ENCODE data around the gene SVOP. TPM values are rescaled to one million over a fixed set of nuclear protein-coding genes. Genes with fewer than 3 reads are reported as not detected.

Gene SVOP
- total and polyA plus RNA-seq, 4 donors = 0.10 TPM; not detected in 3

DNA sequence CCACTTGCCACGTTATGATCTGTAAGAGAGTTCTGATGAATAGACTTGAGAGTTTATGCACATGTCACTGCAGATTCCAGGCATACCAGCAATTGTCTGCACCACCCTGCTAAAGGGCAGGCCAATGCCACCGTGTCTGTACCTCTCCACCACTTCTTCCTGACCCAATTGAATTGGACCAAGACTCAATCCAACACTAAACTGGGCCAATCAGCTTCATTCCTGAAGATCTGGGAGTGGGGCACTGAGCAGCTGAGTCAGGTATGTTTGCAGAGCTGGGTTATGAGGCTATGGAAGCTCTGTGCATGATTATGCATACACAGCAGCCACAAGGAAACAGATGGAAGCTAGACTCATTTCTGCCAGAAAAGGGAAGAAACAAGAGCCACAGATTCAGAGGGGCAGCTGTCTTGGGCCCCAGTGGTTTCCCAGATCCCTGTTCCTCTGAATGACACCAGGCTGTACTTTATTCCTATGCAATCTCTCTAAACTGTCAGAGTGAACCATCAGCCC lies 113.0 kb downstream of the SVOP start:
- WGBS = 56% methylated on average over 2 of the region's 2 CpGs

More for the DNA sequence above, 113.0 kb downstream of the SVOP start:
- no peak for DNase-seq (ENCODE audit: low spot score)
- H3K9me3 ChIP-seq (ENCODE audit: control insufficient read depth in 4 of 4, low read length in 3 of 4) = no peaks in the 10 kb centered on the region
- no peaks in the 10 kb centered on the region for H3K4me1 ChIP-seq (ENCODE audit: control insufficient read depth in 4 of 4, insufficient read depth in 4 of 4, low read length in 3 of 4)
- no peak overlapping the region for H3K9ac ChIP-seq (ENCODE audit: low read depth in 1 of 2, low read length in 2 of 2)
- TF ChIP-seq SP1 (IDR thresholded peaks at IDR 0.05) = no peak
- no peak for TF ChIP-seq FOXA2 (IDR thresholded peaks at IDR 0.05)
- no peak for TF ChIP-seq RXRA (IDR thresholded peaks at IDR 0.05)
- TF ChIP-seq HNF4G (IDR thresholded peaks at IDR 0.05) = no peak
- no peak for TF ChIP-seq FOXA1 (IDR thresholded peaks at IDR 0.05)
- TF ChIP-seq, protein P1, sequence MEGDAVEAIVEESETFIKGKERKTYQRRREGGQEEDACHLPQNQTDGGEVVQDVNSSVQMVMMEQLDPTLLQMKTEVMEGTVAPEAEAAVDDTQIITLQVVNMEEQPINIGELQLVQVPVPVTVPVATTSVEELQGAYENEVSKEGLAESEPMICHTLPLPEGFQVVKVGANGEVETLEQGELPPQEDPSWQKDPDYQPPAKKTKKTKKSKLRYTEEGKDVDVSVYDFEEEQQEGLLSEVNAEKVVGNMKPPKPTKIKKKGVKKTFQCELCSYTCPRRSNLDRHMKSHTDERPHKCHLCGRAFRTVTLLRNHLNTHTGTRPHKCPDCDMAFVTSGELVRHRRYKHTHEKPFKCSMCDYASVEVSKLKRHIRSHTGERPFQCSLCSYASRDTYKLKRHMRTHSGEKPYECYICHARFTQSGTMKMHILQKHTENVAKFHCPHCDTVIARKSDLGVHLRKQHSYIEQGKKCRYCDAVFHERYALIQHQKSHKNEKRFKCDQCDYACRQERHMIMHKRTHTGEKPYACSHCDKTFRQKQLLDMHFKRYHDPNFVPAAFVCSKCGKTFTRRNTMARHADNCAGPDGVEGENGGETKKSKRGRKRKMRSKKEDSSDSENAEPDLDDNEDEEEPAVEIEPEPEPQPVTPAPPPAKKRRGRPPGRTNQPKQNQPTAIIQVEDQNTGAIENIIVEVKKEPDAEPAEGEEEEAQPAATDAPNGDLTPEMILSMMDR (IDR thresholded peaks at IDR 0.05; ENCODE audit: low read depth, low read length, missing input control) = no peak
- no peak for TF ChIP-seq YY1 (IDR thresholded peaks at IDR 0.05)
- TF ChIP-seq TAF1 (conservative IDR thresholded peaks at IDR 0.05) = no peak
- TF ChIP-seq, protein P2, sequence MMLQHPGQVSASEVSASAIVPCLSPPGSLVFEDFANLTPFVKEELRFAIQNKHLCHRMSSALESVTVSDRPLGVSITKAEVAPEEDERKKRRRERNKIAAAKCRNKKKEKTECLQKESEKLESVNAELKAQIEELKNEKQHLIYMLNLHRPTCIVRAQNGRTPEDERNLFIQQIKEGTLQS (IDR thresholded peaks at IDR 0.05) = no peak
- no peak for TF ChIP-seq NR2F2 (IDR thresholded peaks at IDR 0.05)
- TF ChIP-seq, protein P3, sequence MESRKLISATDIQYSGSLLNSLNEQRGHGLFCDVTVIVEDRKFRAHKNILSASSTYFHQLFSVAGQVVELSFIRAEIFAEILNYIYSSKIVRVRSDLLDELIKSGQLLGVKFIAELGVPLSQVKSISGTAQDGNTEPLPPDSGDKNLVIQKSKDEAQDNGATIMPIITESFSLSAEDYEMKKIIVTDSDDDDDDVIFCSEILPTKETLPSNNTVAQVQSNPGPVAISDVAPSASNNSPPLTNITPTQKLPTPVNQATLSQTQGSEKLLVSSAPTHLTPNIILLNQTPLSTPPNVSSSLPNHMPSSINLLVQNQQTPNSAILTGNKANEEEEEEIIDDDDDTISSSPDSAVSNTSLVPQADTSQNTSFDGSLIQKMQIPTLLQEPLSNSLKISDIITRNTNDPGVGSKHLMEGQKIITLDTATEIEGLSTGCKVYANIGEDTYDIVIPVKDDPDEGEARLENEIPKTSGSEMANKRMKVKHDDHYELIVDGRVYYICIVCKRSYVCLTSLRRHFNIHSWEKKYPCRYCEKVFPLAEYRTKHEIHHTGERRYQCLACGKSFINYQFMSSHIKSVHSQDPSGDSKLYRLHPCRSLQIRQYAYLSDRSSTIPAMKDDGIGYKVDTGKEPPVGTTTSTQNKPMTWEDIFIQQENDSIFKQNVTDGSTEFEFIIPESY (IDR thresholded peaks at IDR 0.05) = no peak
- TF ChIP-seq HNF4A (conservative IDR thresholded peaks at IDR 0.05) = no peak
- no peak for TF ChIP-seq JUND (IDR thresholded peaks at IDR 0.05)
- TF ChIP-seq, protein P4, sequence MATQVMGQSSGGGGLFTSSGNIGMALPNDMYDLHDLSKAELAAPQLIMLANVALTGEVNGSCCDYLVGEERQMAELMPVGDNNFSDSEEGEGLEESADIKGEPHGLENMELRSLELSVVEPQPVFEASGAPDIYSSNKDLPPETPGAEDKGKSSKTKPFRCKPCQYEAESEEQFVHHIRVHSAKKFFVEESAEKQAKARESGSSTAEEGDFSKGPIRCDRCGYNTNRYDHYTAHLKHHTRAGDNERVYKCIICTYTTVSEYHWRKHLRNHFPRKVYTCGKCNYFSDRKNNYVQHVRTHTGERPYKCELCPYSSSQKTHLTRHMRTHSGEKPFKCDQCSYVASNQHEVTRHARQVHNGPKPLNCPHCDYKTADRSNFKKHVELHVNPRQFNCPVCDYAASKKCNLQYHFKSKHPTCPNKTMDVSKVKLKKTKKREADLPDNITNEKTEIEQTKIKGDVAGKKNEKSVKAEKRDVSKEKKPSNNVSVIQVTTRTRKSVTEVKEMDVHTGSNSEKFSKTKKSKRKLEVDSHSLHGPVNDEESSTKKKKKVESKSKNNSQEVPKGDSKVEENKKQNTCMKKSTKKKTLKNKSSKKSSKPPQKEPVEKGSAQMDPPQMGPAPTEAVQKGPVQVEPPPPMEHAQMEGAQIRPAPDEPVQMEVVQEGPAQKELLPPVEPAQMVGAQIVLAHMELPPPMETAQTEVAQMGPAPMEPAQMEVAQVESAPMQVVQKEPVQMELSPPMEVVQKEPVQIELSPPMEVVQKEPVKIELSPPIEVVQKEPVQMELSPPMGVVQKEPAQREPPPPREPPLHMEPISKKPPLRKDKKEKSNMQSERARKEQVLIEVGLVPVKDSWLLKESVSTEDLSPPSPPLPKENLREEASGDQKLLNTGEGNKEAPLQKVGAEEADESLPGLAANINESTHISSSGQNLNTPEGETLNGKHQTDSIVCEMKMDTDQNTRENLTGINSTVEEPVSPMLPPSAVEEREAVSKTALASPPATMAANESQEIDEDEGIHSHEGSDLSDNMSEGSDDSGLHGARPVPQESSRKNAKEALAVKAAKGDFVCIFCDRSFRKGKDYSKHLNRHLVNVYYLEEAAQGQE (IDR thresholded peaks at IDR 0.05) = no peak
- no peak for TF ChIP-seq GABPA (IDR thresholded peaks at IDR 0.05 in 1 of 2, conservative IDR thresholded peaks at IDR 0.05 in 1 of 2)
- no peak for TF ChIP-seq RAD21 (IDR thresholded peaks at IDR 0.05)
- TF ChIP-seq, protein P5, sequence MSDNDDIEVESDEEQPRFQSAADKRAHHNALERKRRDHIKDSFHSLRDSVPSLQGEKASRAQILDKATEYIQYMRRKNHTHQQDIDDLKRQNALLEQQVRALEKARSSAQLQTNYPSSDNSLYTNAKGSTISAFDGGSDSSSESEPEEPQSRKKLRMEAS (IDR thresholded peaks at IDR 0.05) = no peak
- no peak for TF ChIP-seq EGR1 (IDR thresholded peaks at IDR 0.05; ENCODE audit: low read depth in 2 of 2)
- H3K27ac ChIP-seq (ENCODE audit: low read depth in 1 of 2, low read length in 2 of 2) = no peak overlapping the region
- no peaks in the 10 kb centered on the region for H3K27me3 ChIP-seq (ENCODE audit: control insufficient read depth in 4 of 4, insufficient read depth in 4 of 4, low read length in 3 of 4)
- no peak overlapping the region for H3K4me3 ChIP-seq (ENCODE audit: low read depth in 1 of 3, low read length in 3 of 3)
- peaks cover 0 to 3% (median 0%) of the 10 kb centered on the region in 4 donors for H3K36me3 ChIP-seq (ENCODE audit: control insufficient read depth in 4 of 4, insufficient read depth in 3 of 4, low read depth in 1 of 4, low read length in 3 of 4)
